Nucleus accumbens (tissue), 56 donors: ENCODE results near the gene DCLK1.

Source experiments
- DNase-seq, 56 donors: peaks; one replicate each; lab custom pipeline; 2025; lab: John Stamatoyannopoulos, UW

The DCLK1 gene

DNA sequence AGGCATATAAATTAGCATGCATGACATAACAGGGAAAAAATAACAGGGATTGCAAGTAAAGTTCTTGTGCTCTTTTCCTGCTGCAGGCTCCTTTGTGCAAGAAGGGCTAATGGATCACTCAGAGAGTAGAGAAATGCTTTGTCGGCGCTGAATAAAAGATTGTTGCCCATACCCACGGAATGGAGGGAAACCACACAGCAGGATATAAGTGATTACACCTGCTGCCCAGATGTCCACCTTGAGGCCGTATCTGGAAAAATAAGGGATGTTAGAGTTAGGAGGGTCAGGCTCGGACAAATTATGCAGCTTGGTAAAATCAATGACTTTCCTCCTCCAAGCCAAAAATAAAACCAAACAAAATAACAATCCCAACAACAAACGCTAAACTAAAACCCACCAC, 322.3 kb downstream of the DCLK1 start:
- DNase-seq: no peak

DNA sequence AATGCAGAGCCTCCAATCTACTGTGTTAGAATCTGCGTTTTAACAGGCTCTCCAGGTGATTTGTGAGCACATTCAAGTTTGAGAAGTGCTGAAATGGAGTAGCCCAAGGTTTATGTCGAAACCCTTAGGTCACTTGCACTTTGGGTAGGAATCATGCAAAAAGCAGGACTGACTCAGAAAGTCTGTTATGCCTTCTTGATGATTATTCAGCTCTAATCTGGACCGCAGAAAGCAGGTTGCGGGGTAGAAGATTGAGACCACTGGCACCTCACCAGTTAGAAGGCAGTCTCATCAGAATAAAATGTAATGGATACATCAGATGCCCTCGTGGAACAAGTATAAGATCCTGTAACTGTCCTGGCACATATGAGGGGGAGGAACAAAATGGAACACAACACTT, 326.3 kb downstream of the DCLK1 start:
- no peak for DNase-seq

DNA sequence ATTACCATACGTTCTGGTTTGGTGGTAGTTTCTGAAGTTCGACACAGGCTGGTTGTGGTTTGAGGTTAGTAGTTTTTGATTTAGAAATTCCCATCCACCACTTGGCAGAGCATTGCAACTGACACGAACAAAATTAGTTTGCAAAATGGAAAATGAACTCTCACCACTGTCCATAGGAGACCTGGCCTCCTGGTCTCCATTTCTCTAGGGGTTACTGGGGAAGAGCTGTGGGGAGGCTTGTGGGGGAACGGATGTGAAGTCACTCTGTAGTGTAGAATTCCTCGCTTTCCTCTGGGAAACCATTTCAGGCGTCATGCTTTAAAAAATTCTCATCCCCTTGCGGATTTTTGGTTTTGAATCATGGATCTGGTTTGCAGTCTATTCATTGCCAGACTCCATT, 333.2 kb downstream of the DCLK1 start:
- DNase-seq: no peak

DNA sequence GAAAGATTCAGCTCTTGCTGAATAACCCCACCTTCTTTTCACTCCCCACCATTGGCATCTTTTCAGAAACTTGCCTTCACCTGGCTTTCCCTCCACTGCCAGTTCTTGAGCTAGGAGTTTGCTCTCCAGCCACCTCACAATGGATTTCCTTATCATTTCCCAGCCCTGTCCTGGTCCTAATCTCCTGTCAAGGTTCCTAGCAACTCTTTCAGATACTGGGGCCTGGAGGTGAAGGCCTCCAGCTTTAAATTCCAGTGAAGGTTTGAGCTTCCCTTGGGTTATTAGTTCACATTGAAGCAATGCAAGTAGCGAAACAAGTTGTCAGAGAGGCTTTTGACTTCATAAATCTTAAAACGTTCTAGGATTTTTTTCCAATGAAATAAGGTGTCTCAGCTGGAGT, 333.9 kb downstream of the DCLK1 start:
- DNase-seq: no peak

DNA sequence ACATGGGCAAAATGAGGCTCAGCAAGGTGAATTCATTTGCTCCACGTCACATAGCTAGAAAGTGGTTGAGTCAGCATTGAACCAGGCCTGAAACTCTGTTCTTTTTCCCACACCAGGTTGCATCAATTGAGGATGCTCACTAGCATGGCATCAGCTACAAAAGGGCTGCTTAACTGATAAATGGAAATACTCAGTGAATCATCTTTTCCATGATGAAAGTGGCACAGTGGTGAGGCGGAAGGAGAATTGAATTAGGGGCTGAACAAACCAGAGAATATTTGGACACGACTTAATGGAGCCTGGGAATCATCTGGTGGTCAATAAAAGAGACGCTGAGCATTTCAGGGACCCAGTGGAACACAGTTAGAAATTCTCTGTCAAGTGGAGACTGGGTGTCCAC, 334.6 kb downstream of the DCLK1 start:
- no peak for DNase-seq

DNA sequence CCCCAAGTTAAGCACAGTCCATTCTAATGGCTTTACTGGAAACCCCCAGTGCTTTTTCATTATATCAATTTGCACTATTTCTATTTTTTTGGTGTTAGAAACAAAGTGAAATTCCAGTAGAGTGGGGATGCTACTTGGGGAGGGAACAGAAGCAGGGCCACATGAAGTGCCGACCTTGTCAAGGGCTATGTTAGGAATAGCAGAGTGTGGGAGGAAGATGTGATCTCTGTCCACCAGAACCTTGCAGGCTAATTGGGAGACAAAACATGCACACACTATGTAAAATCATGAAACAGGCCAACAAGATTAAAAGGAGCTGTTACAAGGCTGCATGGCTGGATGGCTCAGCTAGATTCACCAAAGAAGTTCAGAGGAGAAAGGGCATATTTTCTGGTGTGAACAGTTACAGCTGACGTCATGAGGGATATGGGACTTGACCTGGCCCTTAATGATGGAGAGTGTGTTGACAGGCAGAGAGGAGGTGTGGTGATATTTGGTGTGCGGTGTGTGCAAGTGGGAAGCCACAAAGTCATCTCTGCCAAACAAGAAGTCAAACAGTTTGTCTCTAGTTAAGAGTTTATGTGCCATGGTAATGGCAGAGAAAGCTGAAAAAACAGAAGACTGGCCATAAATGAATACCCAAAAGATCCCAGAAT, 336.3 kb downstream of the DCLK1 start:
- no peak for DNase-seq

DNA sequence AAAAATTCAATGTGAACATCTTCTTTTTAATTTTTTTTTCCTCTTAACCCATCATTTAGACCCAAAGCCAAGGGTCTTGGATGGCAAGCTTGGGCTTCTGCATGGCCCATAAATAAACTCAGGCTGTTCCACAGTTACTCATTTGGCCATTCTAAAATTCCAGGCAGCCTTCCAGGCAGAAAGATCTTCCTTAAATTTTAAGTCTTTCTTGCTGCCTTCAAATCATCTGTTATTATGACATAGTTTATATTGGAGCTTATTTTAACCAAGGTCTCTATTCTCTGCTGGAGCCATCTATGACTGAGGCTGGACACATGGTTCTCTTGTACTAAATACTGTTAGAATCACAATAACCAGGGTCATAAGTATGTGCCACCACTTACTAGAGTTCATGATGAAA, 337.4 kb downstream of the DCLK1 start:
- no peak for DNase-seq

DNA sequence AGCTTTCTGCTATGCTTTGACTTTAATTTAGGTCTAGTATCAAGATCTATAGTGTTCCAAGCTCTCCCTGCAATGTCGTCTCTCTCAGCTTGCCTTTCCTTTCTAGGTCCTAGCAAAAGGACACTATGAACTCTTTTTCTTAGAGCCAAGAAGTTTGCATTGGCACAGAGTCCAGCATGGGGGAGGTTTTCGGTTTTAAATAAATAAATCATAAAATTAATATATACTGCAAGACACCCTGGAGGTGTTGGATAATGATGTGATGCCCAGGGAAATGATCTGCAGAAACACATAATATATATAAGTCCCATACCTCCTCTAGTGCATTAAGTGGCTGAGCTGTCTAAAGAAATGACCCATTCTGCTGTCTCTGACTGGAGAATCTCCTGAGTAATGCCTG, 338.3 kb downstream of the DCLK1 start:
- no peak for DNase-seq

DNA sequence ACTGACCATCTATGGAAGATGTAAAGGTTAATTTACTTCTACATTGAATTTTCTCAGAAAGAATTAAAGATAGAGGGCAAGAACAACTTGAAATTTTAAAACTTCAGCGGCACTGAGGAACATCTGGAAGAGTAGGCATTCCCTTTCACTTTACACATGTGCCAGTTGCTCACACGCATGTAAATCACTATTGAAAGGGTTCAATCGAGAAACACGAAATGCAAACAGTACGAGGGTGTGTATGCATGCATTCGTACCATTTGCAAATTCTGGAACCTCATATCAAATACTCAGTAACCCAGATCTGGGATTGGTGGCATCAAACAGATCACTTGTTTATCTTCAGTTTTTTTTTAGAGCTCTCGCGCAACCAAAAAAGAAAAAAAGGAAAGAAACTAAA, 339.2 kb downstream of the DCLK1 start:
- DNase-seq: no peak

DNA sequence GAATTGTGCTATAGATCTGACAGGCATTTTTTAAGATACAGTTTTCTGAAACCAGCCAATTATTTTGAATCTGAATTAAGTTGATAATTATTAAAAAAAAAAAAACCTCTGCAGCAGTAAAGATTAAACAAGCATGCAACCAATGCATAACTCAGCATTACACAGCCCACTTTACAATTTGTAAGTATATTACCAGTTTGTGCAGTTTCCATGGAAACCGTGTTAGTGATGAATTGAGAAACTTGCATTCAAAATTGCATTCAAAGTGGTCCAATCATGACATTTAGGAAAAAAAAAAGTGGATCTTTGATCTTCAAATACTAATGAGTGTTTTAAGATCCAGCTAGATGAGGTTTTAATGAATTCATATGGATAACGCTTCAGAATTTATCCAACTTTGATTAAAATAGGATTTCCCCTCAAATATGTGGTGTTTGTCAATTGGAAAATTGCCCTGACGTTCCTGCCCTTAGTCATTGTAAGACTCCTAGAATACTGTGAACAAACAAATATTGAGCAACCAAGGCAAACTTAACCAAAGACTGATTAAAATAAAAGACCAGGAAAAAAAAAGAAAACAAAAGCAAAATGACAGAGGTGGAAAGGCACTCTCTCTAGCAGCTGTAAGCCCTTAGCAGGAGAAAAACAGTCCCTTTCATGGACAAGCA, 339.9 kb downstream of the DCLK1 start:
- no peak for DNase-seq

DNA sequence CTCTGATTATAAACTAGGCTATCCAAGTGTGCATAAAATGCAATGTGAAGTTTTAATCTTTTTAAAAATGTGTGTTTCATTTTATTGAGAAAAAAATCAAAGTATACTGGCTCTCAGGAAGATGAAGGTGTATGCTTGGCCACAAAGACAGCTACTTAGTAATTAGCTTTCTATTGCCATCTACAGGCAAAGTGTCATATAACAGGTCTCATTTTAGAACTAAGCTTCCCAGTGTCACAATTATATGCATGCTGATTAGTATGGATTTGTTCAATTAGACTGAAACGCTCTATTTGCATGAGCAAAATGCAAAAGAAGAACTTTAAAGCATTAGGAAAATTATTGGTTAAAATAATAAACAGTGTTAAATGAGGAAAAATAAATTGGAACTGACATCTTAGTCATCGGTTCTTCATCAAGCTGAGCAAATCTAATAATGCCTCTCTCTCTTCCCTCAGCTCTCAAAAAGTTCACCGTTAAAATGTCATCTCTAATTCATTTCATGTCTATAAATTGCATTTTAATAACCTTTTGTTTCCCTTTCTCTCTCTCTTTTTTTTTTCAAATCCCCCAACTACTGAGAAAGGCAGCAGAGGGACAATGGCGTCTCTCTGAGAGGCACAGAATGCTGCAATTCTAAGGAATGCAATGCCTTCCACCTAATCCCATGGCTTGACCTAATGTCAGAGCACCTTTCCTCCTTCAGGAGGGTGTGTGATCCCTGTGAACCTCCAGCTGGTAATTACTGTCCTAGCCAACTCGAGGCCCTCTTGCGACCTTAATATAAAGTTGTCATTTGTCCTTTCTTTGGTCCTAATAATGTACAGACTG, 341.6 kb downstream of the DCLK1 start:
- DNase-seq: no peak

DNA sequence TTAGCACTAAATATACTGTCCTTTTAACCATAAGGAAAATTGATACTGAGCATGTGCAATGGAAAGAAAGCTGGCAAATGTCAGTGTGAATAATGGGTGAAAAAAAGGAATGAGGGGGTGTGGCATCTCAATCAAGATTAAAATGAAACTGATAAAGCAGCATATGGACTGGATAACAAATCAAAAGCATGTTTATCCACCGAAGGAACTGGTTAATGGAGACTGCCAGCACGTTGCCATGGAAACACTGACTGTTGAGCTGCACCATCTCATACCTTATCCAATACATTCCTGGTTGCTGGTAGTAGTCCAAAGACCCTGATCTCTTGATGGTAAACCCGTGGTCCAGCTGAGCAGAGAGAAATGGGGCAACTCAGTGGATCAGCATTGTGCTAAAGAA, 343.2 kb downstream of the DCLK1 start:
- DNase-seq: no peak

DNA sequence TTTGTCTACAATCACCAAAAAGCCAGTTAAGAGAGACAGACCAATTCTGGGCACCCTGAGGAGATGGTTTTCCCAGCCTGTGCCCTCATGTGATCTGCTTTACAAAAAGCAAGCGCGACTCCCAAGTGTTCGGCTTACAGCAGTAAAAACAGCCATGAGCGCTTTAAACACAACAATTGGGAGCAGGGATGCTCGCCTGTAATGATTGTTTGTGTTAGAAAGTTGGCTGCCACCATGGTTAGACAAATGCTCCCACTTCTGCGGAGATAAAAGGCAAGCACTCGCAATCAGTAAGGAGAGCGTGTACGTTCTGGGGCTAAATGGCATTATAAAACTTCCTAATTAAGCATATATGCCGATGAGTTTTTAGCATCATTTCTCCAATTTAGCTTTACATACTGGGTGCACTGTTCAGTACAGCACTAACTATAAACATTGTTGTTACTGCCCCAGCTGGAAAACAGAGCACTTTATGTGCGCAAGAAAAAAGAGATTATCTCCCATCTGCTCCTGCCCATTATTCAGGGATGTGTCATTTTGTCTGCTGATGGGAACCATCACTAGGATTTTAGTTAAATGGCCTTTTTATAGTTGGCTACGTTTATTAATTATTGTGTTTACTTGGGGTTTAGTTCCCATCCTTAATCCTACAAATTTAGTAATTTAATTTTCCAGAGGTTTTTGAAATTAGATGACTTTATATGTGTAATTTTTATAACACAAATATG, 345.4 kb downstream of the DCLK1 start:
- peak in 1 of 56 donors; percentile 6 for DNase-seq

DNA sequence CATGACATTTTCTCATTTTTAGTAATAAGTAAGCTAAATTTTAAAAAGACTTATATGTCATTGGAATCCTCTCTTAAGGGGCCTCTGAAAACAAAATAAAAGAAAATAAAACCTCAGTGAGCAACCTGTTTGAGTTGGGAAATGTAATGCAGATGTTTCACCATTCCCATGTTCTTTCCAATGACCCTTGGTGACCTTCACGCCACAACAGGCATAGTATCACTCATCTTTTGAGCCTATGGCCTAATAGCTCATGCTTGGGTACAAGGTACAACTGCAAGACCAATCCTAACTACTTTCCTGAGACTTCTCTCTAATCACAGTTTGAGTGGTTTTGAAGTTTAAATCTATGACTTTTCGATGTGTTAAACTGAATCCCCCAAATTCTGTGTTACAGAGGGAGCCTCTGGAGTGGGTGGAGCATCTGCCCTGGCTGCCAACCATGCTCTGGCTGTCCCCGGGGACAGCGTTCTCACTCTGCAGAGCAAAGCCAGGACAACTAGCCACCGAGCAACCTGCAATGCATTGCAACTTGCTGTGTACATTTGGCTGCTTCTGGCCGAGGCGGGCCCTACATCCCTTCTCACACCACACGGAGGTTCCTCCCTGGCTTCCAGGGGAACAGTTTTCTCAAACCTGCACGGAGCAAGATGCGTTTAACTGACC, 346.8 kb downstream of the DCLK1 start:
- no peak for DNase-seq

DNA sequence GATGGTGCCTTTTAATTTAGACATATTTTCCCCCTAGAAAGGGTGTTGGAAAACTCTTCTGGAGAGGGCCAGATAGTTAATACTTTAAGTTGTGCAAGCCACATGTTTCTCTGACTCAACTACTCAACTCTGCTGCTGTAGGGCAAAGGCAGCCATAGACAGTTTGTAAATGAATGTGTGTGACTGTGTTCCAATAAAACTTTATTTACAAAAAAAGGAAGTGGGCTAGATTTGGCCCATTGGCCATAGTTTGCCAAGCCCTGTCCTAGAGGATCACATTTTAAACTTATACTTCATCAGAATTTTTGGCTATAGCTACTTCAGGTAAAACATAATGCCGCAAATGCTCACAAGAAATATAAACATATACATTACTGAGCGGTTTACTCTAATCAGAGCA, 348.4 kb downstream of the DCLK1 start:
- DNase-seq: no peak

DNA sequence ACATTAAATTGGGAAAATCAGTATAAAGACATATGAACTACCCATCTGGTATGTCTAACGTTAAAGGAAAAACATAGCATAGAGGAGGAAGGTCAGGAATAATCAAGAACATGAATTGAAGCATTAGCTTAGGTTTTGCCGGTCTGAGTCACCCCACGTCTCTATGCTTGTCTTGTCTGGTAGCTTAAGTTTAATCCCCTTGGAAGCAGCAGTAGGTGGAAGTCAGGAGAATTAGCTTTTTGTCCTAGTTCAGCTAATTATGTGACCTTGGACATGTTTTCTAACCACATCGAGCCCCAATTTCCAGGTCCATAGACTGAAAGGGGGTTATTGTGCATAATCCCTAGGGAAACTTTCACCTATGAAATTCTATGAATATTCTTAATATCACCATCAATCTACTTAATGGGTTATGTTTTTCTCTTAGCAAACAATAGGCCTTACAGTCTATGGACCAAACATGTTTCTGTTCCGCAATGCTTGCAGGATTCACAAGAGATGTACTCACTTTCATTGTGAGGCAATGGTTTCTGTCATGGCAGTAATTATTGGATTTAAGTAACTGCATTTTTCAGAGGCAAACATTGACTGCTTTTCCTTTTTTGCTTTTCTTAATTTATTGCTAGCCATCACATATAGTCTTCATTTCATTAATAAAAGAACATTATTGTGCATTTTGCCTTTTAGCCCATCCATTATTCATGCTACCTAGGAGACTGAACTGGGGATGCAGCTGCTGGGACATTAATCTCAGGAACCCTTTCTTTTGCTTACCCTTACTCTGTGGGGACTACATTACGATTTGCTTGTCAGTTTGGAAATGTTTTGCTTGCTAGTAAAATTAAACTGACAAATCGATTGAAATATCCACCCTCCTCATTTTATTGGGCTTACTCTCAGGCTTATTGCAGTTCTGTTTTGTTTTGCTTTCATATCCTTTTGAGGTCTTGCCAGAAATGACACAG, 349.9 kb downstream of the DCLK1 start:
- no peak for DNase-seq

DNA sequence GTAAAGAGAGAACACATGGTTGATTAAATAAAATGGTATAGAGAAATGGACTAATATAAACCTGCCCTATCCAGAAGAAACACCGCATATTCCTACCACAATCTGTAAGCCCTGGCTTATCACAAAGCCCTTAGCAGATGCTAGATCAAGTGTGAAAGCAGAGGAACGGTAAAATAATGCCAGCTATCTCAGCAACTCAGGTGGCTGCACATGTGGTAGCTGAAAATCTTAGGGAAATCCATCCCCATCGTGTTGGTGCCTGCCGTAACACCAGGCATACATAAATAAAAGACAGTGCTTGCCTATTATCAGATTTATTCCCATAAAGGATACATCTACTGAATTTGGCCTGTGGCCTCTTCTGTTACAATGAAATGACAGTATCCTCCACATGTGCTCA, 350.6 kb downstream of the DCLK1 start:
- no peak for DNase-seq

DNA sequence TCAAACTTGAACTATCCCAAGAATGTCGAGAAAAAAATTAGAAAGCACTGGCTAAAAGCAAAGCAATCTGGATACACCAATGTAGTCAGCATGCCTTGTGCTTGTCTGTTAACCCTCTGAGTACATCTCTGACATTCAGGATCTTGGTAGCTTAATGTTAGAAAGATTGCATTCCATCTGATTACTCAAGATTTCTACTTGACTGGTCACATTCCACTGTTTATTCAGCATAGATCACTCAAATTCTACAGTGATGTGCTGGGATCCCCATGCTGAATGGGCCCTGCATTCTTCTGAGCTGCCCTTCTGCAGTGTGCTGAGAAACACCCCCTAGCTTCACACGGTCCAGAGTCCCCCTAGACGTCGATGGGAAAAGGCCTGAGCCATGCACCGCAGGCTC, 359.3 kb downstream of the DCLK1 start:
- no peak for DNase-seq

DNA sequence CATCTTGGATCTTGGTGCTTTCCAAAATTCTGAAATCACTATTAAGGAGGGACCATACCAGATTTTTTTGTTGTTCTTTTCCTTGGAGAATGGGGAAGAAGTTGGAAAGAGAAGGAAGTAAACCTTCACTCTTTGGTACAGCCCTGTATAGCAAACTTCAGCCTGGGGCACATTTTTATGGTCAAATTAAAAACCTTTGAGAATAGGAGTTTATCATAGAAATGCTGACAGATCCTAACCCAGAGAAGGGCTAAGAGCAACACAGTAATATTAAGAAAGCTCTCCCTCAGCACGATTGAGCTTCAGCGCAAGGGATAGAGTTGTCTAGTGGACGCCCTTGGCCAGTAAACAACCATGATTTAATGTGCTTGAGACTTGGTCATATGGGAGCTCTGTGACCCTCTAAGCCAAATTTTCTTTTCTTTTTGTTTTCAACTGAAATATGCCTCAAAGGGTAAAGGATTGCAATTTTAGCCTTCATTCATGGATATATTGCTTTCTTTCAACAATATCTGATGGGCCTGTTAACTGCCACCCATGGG, 360.4 kb downstream of the DCLK1 start:
- no peak for DNase-seq
